Natural killer cell (primary cell): ENCODE results near the gene PDE4B. TPM values are rescaled to one million over a fixed set of nuclear protein-coding genes. Genes with fewer than 3 reads are reported as not detected.

ENCODE experiments used
- ATAC-seq, 3 donors: fragments of 150-1000 bp in 2 of 3; fragments of 200-7000 bp in 1 of 3; cut with Tn5 transposase; 1 replicate in 1 of 3; 2 replicates in 2 of 3; pipeline ENCODE4 v1.10.0; 2021; ENCODE audit warnings: mild to moderate bottlenecking in 2 of 3, moderate library complexity in 2 of 3
- DNase-seq, 2 donors: peaks; one replicate each; pipeline versions ENCODE4 v3.0.0 to v3.0.0-alpha.2; 2013 to 2021; ENCODE audit warnings: mixed read lengths in 1 of 2
- H3K27ac ChIP-seq: one replicate; pipeline ENCODE4 v1.5.1; 2013; ENCODE audit warnings: mild to moderate bottlenecking, low read length
- H3K27me3 ChIP-seq: one replicate; pipeline ENCODE4 v1.6.1; 2013; ENCODE audit warnings: low read length; ENCODE audit not compliant: control insufficient read depth, insufficient read depth
- H3K36me3 ChIP-seq: one replicate; pipeline ENCODE4 v1.6.1; 2013; ENCODE audit warnings: low read length; ENCODE audit not compliant: control insufficient read depth, insufficient read depth
- H3K4me1 ChIP-seq: one replicate; pipeline ENCODE4 v1.6.1; 2013; ENCODE audit warnings: low read length; ENCODE audit not compliant: control insufficient read depth, insufficient read depth
- H3K4me3 ChIP-seq: one replicate; pipeline ENCODE4 v1.5.1; 2013; ENCODE audit warnings: low read length
- H3K9me3 ChIP-seq: one replicate; pipeline ENCODE4 v1.6.1; 2013; ENCODE audit warnings: low read length; ENCODE audit not compliant: control insufficient read depth, insufficient read depth
- H3K27ac Mint-ChIP-seq, 2 donors: one replicate each; pipeline ENCODE4 v1.8.0; 2022; ENCODE audit warnings: mild to moderate bottlenecking in 2 of 2, mixed read lengths in 2 of 2, moderate library complexity in 1 of 2
- H3K27me3 Mint-ChIP-seq, 2 donors: one replicate each; pipeline ENCODE4 v1.8.0; 2022; ENCODE audit warnings: low read depth in 2 of 2, mixed read lengths in 2 of 2
- H3K36me3 Mint-ChIP-seq: one replicate; pipeline ENCODE4 v1.8.0; 2022; ENCODE audit warnings: mixed read lengths
- H3K4me1 Mint-ChIP-seq, 2 donors: one replicate each; pipeline ENCODE4 v1.8.0; 2022; ENCODE audit warnings: mixed read lengths in 2 of 2
- H3K4me3 Mint-ChIP-seq: one replicate; pipeline ENCODE4 v1.8.0; 2022; ENCODE audit warnings: mild to moderate bottlenecking, moderate library complexity, mixed read lengths
- H3K9me3 Mint-ChIP-seq, 2 donors: one replicate each; pipeline ENCODE4 v1.8.0; 2022; ENCODE audit warnings: mixed read lengths in 2 of 2
- WGBS: methylation state at CpG from one replicate; pipeline ENCODE4 v1.1.7; 2013; ENCODE audit warnings: missing lambda C conversion rate; ENCODE audit not compliant: insufficient coverage; 5-methylcytosine and 5-hydroxymethylcytosine counted together
- intact Hi-C: fragments of 100-400 bp; cut with micrococcal nuclease; formaldehyde crosslinking; loops from one replicate; pipeline ENCODE4 v1.14.2; 2022
- total RNA-seq, 4 donors: library from RNA; stranded (reverse); fragments of 120-200 nt in 1 of 4; gene quantifications; one replicate each; pipeline versions ENCODE4 v1.2.3 to v1.2.4, GENCODE V29; 2013 to 2022
- TF ChIP-seq, protein P1 (sequence below): fragments of 200-600 bp; IDR thresholded peaks from one replicate; pipeline ENCODE4 v1.8.0; 2022; ENCODE audit warnings: antibody characterized with exemption

The PDE4B gene
- total RNA-seq, 3 donors from 2014 or later (not counting 1 experiment from before 2014, with no cell fraction given), result 18.0 to 42.4 (median 25.5) TPM

DNA sequence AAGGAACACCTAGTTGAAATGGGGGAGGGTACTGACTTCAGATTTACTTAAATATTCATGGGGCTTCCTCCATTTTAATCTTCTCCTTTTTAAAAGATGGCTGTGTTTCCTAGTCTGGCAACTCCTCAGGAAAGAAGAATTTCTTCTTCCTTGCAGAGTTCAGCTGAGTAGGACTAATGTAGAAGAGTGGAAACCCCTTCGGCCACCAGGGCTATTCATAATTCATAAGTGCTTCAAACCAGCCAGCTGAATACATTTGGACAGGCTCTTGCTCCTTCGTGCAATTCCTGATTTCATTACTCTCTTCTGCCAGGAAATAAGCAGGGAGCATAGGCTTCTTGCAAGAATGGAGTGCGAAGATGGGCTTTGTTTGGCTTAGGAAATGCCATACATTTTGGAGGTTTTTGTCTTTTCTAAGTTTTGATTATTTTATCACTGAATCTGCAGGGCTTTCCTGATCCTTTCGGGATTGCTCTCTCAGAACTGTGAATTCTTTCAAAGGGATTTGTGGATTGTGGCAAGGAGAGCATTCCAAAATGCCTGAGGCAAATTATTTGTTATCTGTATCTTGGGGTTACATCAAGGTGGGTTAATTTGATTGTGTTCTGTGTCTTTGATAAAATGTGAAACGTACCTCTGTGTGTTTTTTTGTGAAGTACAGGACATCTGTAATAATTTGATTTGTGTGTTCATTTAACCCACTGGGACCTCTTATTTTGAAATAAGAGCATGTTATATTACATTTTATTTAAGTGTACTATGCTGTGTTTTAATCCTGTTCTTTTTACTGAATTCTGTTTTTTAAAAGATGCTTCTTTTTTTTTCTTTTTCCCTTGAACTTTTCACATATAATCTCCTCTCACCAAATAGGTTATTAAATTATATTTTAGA lies 561.9 kb downstream of the PDE4B start:
- 92% methylated on average over 5 of the region's 5 CpGs for WGBS
- intact Hi-C loops, result loop anchor here (5.0 to 10.0 kb wide), 2 partner anchors 67 to 90 kb away; no protein-coding TSS in a partner anchor
- Histone ChIP-seq H3K4me1 (peaks cover 26% of the 10 kb centered on the region), H3K36me3 (no peaks in the 10 kb centered on the region), H3K27ac (no peak overlapping the region), H3K4me3 (no peak overlapping the region), H3K27me3 (no peaks in the 10 kb centered on the region), H3K9me3 (no peaks in the 10 kb centered on the region)
- Mint-ChIP-seq H3K27ac (no peak overlapping the region), H3K27me3 (no peaks in the 10 kb centered on the region), H3K4me3 (no peak overlapping the region), H3K9me3 (peaks cover 0 to 2% of the 10 kb centered on the region in 2 donors), H3K36me3 (no peaks in the 10 kb centered on the region), H3K4me1 (peaks cover 58 to 71% of the 10 kb centered on the region in 2 donors)
- ATAC-seq, result no peak
- no peak for DNase-seq
- TF ChIP-seq, protein P1, sequence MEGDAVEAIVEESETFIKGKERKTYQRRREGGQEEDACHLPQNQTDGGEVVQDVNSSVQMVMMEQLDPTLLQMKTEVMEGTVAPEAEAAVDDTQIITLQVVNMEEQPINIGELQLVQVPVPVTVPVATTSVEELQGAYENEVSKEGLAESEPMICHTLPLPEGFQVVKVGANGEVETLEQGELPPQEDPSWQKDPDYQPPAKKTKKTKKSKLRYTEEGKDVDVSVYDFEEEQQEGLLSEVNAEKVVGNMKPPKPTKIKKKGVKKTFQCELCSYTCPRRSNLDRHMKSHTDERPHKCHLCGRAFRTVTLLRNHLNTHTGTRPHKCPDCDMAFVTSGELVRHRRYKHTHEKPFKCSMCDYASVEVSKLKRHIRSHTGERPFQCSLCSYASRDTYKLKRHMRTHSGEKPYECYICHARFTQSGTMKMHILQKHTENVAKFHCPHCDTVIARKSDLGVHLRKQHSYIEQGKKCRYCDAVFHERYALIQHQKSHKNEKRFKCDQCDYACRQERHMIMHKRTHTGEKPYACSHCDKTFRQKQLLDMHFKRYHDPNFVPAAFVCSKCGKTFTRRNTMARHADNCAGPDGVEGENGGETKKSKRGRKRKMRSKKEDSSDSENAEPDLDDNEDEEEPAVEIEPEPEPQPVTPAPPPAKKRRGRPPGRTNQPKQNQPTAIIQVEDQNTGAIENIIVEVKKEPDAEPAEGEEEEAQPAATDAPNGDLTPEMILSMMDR, result no peak

DNA sequence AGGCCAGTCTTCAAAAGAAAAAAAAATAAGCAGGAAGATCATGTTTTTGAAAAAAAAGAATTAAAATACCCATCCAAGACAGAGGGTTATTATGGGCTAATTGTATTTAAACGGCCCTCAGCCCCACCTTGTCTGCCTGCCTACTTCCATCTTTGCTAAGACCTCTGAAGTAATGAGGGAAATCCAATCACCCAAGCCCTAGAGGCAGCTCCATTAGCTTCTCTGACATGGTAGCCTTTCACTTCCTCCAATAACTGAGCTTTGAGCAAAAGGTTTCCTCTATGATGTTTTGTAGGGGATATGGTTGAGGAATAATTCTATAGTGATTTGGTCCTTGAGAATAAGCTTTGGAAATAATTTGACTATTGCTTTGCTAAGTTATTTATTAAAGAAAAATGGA lies 563.1 kb downstream of the PDE4B start:
- H3K4me3 Mint-ChIP-seq, result no peak overlapping the region
- WGBS, result 78% methylated on average over 1 of the region's 1 CpG

DNA sequence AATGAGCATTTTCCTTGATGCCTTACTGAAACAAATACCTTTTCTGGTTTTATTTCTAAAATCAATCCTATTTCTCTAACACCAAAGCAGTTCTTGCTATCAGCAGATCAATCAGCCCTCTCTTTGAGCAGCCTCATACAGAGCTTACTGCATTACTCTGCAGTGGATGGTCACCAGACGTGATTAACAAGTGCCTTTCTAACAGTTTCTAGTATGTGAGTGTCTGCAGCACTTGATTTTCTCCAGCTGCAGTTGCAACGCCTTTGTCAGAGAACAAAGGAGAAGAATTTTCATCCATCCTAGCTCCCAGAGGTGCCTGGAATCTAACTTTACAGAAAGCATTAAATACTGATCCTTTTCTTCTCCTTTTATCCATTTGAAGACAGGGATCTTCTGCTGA lies 563.9 kb downstream of the PDE4B start:
- ATAC-seq, result no peak
- no peak overlapping the region for H3K27ac Mint-ChIP-seq
- peaks cover 0 to 2% of the 10 kb centered on the region in 2 donors for H3K9me3 Mint-ChIP-seq
- H3K4me1 Mint-ChIP-seq, result peaks cover 39 to 53% of the 10 kb centered on the region in 2 donors
- no peak overlapping the region for H3K4me3 Mint-ChIP-seq
- H3K36me3 ChIP-seq, result peaks cover 7% of the 10 kb centered on the region
- H3K27me3 Mint-ChIP-seq, result no peaks in the 10 kb centered on the region
- no peaks in the 10 kb centered on the region for H3K27me3 ChIP-seq
- intact Hi-C loops, result loop anchor here (10.0 kb wide), 1 partner anchor 88 kb away; no protein-coding TSS in a partner anchor
- TF ChIP-seq, protein P1, result no peak
- H3K4me1 ChIP-seq, result peaks cover 19% of the 10 kb centered on the region
- H3K36me3 Mint-ChIP-seq, result peaks cover 5% of the 10 kb centered on the region
- 73% methylated on average over 2 of the region's 2 CpGs for WGBS
- H3K4me3 ChIP-seq, result no peak overlapping the region
- DNase-seq, result no peak
- no peak overlapping the region for H3K27ac ChIP-seq
- H3K9me3 ChIP-seq, result no peaks in the 10 kb centered on the region

More for the DNA sequence above, 563.1 kb downstream of the PDE4B start:
- DNase-seq (no peak), ATAC-seq (no peak)
- Histone ChIP-seq H3K36me3 (peaks cover 5% of the 10 kb centered on the region), H3K4me1 (peaks cover 21% of the 10 kb centered on the region), H3K4me3 (no peak overlapping the region), H3K27ac (no peak overlapping the region), H3K27me3 (no peaks in the 10 kb centered on the region), H3K9me3 (no peaks in the 10 kb centered on the region)
- TF ChIP-seq, protein P1, result no peak
- Mint-ChIP-seq H3K36me3 (no peaks in the 10 kb centered on the region), H3K4me1 (peaks cover 47 to 61% of the 10 kb centered on the region in 2 donors), H3K27me3 (no peaks in the 10 kb centered on the region), H3K27ac (no peak overlapping the region), H3K9me3 (peaks cover 0 to 2% of the 10 kb centered on the region in 2 donors)
- intact Hi-C loops, result loop anchor here (10.0 kb wide), 1 partner anchor 89 kb away; no protein-coding TSS in a partner anchor
